Inflammatory macrophage treated with lipopolysaccharide for 1 hour (primary cell): ENCODE data around the gene IGSF21.

Experiments used
- DNase-seq, 2 donors: peaks; one replicate each; pipeline ENCODE4 v3.0.0-alpha.2; 2020 to 2022

IGSF21 gene

DNA sequence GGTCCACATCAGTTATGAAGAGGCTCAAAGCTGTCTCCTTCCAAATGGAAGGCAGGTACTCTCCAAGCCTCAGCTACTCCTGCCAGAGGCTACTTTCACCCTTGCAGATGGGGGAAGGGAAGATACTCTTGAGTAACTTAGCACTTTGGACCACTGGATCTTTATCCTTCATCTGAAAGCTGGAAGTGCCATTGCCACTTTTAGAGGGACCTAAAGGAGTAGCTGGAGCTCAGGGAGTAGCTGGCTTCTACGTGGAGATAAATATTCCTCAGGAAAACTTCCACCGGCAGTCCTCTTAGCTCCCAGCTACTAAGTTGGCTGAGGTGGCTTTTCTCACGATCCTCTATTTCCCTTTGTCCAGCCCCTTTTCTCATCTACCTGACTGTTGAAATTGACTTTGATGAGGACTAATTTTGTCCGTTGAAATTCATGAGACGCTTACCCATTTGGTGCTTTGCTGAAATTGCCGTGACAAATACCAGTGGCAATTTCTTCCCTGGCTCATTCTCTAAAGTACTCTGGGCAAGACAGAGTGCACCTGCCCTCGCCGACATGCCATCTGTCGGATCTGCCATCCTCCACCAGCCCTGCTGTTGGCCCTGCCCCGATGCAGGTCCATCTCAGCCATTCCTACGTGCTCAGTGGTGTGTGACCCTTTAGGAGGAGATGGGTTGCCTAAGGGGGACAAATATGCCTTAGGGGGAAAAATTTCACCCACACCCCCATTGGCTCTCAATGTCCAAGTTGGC, 13.6 kb downstream of the IGSF21 start:
- DNase-seq = no peak

DNA sequence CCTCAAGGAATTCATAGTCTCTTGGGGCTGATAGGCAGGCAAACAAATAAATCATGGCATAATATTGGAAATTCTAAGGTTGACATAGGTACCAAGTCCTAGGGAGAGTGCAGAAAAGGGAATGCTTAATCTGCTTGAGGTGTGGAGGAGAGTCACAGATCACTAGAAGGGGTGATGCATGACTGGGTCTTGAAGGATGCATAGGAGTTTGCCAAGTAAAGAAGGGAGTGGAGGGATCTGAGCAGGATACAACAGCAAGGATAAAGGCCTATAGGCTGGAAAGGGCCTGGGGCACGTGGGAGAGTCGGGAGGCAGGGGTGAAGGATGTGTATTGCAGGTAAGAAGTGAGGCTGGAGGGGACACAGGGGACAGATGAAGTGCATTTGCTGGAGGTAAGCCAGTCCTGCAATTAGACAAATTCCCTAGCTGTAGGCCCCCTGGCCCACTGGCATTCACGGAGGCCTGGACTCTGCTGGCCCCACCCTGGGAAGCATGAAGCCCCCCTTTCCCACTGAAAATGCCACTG, 15.9 kb downstream of the IGSF21 start:
- DNase-seq = no peak

DNA sequence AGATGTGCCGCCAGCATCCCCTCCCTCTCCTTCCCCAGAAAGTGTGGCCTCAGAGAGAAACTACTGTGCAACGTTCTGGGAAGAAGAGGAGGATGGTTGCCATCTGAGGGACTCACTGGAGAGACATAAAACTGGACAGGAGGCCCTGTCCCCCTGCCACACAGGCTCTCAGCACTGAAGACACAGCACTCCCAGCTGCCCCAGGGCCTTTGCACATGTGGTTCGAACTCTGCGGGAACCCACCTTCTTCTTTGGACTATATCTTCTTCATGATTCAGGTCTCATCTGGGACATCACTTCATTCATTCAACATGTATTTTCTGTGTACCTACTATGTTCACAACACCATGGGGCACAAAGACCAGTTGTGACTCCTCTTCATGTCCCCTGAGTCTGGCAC, 17.4 kb downstream of the IGSF21 start:
- no peak for DNase-seq

DNA sequence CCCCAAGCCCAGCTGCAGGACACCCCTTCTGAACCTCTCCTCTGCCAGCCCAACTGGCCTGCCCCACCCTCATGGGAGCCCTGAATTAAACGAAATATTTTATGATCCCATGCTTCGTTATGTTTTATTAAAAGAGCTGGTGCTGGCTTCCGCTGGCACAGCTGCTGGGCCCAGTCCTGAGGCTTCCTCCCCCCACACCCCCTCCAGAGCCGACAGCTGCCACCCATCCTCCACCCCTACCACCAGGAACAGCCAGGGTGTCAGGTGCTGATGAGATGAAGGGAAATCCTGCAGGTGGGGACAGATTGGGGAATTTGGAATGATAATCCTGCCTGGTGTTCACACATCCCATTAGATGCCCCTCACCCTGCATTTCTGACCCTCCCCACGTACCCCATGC, 19.0 kb downstream of the IGSF21 start:
- DNase-seq = no peak

DNA sequence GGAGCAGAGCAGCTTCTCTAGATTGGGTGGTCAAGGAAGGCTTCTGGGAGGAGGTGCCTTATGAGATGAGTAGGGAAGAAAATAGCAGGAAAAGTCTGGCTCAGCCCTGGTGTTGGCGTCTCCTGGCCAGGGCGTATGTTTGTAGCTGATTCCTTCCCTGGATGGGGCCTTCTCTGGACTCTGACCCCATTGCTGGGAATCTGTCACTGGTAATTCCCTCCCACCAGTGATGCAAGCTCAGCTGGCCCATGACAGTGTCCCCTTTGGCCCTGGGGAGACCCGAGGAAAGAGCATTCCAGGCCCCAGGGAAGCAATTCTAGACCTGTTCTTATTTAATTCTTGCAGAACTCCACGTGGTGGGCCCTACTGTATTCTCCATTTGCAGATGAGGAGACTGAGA, 20.7 kb downstream of the IGSF21 start:
- no peak for DNase-seq

DNA sequence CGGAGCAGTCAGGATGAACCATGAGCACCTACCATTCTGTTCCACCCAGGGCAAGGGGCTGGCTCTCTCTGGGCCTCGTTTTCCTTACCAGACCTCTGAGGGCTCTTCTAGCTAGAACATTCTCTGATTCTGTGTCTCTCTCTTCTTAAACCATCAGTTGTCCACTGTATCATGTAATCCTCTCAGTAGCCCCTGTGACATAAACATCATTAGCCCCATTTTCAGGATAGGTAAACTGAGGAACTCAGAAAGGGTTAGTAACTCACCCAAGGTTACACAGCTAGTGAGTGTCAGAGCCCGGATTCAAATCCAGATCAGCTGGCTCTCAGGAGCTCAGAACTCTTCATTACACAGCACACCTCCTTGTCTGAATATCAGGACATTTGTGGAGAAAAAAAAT, 22.8 kb downstream of the IGSF21 start:
- DNase-seq = no peak

DNA sequence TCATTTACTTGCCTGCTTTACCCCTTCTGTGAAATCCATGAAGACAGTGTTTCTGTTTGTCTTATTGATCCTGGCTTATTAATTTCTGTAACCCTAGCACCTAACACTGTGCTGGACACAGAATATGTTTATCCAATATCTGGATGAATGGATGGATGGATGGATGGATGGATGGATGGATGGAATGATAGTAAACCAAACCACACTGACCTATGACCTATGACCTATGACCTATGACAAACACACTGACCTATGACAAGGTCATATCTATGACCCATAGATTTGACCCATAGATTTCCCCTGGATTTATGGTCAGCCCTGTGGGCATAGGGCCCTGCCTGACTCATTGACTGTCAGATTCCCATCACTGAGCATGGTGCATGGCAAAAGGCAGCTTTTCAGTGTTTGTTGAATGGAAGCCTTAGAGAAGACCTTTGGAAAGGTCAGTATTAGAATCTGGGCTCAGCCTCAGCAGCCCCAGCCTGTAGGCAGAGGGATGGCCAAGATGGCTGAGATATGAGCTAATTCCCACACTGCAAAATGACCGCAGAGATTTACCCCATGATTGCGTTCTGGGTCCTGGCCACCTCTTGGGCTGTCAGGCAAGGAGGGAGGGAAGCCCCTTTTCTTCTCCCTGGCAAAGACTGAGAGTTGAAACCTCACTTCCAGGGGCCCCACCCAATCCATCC, 24.6 kb downstream of the IGSF21 start:
- no peak for DNase-seq

DNA sequence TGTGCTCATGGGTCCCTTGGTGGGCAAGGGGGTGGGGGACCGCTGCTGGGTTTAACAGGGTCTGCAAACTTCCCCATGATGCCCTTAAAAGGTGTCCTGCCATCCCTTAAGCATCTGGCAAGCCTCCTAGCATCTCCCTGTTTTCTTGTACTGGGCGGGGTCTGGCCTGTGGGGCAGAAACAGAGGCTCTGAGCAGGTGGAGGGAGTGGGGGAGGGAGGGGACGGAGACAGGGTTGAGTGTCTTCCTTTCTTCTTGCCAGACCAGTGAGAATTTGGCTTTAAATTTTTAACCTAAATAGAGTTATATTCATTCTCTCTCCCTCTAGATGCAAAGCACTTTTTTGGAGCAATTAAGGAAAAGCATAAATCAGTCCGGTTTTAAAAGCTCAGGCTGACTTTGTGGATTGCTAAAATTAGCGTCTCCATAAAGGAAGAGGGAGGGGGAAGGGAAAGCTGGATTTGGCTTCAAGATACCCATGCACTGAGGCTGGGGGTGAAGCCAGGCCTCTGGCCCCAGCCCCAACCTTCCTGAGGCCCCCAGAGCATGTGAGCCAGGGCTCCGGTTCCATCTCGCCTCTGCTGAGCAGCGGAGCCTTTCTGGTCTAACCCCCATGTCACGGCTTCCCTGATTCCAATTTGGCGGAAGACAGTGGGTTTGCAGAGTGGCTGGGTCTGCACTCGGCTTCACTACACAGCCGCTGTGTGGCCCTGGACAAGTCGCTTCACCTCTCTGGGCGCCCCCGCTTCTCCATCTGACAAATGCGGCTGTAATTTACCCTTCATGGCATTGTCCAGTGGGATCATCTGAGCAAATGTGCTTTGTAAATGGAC, 25.3 kb downstream of the IGSF21 start:
- DNase-seq = no peak

DNA sequence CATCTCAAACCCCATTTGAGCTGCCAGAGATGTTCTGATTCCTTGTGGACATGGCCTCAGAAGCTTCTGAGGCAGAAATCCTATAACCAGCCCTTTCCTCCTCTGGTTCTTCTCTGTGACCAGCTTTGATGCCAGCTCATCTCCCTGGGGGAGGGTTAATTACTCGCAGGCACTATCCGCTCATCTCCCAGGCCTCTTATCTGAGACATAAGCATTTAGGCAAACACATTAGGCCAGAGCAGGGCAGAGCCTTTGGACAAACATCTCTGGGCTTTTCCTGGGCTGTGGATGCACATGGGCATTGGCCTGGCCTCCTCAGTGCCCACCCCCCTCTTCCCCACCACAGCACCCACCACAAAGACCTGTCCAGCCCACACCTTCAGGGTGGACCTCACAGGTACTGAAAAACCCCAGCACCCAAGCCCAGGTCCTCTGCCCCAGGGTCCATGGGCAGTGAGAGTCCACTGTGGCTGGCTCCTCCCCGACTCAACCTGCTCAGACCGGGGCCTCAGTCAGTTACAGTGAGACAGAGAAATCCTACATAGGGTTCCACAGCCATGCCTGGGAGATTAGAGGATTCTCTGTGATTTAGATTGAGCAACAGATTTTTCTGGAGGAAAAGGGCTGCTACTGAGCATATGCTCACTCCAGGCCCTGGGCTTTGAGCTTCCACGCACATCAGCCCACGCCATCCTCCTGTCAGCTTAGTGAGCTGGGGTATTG, 26.9 kb downstream of the IGSF21 start:
- DNase-seq = no peak

DNA sequence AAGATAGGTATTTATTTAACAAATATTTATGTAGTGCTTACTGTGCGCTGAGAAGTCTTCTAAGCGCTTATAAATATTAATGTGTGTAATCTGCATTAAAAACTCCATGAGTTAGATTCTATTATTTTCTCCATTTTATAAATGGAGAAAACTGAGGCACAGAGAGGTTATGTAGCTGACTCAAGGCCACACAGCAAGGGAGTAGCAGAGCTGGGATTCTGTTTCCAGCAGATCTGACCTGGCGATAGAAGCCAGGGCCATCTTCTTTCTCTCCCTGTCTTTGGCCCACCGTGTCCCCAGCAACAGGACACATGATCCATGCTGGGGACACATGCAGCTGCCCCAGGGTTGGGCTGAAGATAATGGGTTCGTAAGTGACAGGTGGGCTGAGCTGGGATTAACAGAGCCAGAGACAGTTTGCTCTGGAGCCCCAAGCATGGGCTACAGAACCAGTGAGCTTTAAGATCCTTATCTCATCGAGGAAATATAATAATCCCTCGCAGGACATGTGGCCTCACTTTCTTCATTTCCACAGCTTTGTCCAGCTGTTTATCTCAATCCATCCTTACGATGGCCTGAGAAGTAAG, 30.3 kb downstream of the IGSF21 start:
- DNase-seq = no peak

DNA sequence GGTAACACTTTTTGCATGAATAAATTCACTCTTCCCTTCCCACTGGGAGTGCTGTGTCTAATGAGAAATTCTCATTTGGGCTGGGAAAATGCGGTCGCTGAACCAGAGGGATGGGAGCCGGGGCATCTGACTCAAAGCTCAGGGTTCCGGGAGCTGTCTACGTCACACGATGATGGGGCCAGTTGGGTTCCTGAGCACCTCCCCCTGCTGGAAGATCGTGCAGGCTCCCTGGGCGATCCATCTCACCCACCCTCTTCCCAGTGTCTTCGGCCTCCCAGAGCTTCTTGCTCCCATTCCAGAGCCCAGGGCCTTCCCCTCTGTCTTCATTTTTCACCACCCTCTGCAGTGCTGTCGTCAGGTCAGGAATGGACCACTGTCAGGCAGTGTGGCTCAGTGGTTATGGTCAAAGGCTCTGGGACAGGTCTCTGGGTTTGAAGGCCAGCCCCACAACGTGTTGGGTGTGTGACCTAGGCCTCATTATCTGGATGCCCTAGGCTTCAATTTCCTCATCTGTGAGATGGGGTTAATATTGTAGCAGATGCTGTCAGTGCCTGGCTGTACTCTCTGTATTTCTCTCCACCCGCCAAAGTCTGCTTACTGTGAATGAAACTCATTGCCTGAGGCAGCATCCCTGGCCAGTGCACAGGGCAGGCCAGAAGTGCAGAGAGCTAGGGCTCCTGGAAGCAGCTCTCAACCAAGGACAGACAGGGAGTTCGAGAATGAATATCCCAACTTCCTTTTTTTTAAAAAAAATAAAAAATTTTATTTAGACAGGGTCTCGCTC, 31.8 kb downstream of the IGSF21 start:
- DNase-seq = no peak

DNA sequence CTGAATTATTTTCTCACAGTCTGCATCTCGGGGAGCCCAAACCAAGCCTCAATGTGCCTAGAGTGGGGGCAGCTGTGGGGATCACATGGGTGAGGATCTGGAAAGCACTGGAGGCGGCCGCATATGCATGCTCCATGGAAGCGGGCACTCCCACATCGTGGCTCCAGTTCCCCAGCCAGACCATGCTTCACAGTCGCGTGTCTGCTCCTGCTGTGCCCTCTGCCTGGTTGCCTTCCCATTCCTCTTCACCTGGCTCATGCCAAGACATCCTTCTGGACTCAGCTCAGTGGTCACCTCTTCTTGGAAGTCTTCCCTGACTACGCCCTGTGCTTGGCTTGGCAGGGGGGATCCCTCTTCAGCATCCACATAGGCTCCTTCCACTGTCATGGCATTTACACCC, 32.8 kb downstream of the IGSF21 start:
- no peak for DNase-seq

DNA sequence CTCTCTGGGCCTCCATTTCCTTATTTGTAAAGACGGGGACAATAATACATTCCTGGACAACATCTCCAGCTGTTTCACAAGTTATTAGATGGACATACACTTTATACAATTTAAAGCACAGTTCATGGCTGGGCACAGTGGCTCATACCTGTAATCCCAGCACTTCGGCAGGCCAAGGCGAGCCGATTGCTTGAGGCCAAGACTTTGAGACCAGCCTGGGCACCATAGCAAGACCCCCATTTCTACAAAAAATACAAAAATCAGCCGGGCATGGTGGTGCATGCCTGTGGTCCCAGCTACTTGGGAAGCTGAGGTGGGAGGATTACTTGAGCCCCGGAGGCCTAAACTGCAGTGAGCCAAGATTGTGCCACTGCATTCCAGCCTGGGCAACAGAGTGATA, 34.1 kb downstream of the IGSF21 start:
- no peak for DNase-seq

DNA sequence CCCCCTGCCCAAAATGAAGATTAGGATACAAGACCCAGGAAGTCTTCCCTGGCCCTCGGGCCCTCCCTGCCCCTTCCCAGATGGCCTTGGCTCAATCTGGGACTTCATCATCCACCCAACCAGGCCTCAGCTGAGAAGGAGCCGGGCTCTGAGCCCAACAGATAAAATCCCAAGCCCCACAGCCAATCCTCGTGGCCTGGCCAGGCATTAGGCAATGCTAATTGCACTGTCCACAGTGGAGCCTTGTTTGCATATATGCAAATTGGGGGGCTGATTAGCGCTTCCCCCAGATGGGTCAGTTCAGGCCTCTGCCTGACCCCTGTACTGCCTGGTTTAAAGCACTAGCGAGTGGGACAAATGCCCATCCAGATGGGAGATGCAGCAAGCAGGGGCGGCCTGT, 34.9 kb downstream of the IGSF21 start:
- DNase-seq = no peak

DNA sequence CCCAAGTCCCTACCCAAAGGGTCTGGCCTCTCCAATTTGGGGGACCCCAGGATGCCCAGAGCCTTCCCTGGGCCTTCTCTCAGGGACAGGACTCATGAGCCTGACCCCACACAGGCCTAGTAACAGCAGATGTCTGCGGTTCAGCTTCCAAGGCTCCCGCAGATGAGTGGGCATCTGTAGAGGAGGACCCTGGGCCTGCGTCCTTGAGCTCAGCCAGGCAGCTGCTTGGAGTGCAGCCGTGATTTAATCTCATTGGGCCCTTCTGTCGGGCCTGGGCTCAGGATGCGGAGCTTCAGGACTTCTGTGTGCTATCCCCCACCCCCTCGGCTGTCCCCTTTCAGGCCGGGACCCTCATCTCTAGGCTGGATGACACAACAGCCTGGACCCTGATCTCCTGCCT, 35.4 kb downstream of the IGSF21 start:
- no peak for DNase-seq

DNA sequence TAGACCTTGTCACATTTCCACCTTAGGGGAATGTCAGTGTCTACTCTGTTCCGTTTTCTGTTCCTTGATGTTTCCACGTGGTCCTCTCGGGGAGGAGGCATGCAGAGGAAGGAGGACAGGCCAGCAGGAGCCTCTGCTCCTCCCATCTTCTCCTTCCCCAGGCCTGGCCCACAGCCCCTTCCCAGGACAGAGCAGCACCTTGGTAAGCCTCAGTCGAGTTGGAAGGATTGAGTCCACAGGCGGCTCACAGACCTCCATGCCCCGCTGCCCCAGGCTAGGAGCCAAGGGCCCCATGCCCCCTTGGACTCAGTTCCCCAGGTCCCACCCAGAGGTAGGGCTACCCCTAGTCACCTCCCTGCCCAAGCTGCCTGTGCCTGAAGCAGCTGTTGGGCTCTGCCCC, 36.5 kb downstream of the IGSF21 start:
- no peak for DNase-seq

DNA sequence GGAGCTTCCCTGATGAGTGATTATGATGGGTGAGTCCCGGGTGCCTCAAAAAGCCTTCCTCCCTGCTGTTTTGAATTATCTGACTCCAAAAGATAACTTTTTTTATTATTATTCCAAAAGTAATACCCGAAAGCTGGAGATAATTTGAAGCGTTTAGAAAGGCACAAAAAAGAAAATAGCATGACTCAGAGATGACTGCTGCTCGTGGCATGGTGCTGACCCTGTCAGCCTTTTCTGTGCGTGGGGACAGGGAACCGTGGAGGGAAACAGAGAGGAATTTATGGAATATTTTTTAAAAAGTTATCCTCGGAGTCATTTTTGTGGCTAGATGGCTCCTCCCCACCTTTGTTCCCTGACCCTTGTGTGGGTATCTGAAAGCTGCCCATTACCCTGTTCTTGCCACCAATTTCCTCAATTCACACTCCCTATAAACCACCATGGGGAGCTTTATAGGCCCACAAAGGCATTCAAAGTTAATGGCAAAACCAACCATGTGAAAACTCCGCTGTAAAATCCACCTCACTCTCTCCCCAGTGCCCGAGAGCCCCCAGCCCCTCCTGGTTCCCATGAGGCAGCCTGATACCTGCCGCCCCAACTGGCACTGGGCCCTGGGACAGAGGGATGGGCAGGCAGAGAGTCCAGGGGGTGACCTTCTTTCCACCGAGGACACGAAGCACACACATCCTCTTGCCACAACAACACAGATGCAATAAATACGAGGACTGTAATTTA, 37.5 kb downstream of the IGSF21 start:
- DNase-seq = no peak

DNA sequence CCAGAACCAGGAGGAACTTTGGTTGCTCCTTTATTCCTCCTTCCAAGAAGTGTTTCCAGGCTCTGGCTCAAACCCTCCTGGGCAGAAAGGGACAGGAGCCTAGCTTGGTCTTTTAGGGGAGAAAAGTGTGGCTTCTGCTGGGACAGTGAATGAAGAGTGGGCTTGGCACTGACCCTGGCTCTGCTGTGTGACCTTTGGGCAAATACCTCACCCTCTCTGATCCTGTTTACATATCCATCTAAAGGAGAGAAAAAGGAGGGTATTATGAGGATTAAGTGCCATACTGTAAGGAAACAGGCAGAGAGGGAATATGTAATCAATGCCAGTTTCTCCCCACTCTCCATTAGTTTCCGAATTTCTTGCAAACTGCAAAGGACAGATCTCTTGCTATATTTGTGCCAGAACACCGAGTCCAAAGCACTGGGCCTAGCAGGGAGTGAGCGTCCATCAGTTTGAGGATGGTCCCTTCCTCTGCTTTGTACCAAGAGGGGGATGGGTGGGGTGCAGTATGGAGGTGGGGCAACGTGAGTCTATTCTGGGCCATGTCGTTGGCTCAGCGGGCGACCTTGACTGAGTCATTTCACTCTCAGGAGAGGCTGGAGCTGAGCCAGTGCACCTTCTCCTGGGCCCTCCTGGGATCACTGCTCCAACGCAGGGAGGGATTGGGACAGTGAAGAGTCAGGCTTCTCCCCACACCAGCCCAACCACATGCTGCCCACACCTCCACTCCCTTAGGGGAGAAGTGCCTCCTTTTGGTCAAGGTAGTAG, 38.4 kb downstream of the IGSF21 start:
- no peak for DNase-seq

DNA sequence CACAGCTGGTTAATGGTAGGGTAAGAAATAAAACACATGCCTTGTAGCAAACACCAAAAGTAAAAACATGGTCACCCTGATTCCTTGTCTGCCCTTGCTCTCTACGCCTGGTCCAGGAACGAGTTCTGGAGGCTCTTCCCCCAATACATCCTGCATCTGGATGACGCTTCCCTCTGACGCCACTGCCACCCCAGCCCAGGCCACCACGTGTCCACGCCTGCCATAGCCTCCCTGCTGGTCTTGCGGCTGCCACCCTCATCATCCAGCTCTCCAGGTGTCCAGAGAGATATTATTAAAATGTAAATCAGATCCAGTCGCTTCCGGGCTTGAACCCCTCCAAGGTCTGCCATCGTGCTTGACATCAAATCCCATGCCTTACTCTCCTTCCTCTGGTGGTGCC, 39.3 kb downstream of the IGSF21 start:
- no peak for DNase-seq

DNA sequence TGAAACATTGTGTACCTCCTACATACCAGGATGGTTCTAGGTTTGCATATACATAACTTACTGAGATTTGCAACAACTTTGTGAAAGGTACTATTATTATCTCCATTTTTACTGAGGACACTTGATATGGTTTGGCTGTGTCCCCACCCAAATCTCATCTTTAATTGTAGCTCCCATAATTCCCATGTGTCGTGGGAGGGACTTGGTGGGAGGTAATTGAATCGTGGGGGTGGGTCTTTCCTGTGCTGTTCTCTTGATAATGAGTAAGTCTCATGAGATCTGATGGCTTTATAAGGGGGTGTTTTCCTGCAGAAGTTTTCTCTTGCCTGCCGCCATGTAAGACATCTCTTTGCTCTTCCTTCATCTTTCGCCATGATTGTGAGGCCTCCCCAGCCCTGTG, 40.1 kb downstream of the IGSF21 start:
- DNase-seq = no peak
